Osteocyte (in vitro differentiated cells): ENCODE measurements around the gene RPS6KA1. TPM values are rescaled to one million over a fixed set of nuclear protein-coding genes. Genes with fewer than 3 reads are reported as not detected.

Experiments
- DNase-seq: peaks from one replicate; pipeline ENCODE4 v3.0.0; 2021; ENCODE audit warnings: mixed read lengths; ENCODE audit not compliant: unreplicated experiment; ENCODE audit errors: extremely low spot score
- H3K27ac Mint-ChIP-seq: one replicate; pipeline ENCODE4 v1.8.0; 2021; ENCODE audit warnings: mild to moderate bottlenecking, mixed read lengths; ENCODE audit not compliant: unreplicated experiment
- H3K27me3 Mint-ChIP-seq: one replicate; pipeline ENCODE4 v1.8.0; 2021; ENCODE audit warnings: mixed read lengths; ENCODE audit not compliant: unreplicated experiment
- H3K36me3 Mint-ChIP-seq: one replicate; pipeline ENCODE4 v1.8.0; 2021; ENCODE audit warnings: mixed read lengths; ENCODE audit not compliant: unreplicated experiment
- H3K4me1 Mint-ChIP-seq: one replicate; pipeline ENCODE4 v1.8.0; 2021; ENCODE audit warnings: mixed read lengths; ENCODE audit not compliant: unreplicated experiment
- H3K4me3 Mint-ChIP-seq: one replicate; pipeline ENCODE4 v1.8.0; 2021; ENCODE audit warnings: mild to moderate bottlenecking, moderate library complexity, mixed read lengths; ENCODE audit not compliant: unreplicated experiment
- H3K9me3 Mint-ChIP-seq: one replicate; pipeline ENCODE4 v1.8.0; 2021; ENCODE audit warnings: mixed read lengths; ENCODE audit not compliant: unreplicated experiment
- long read RNA-seq: library from polyadenylated mRNA; unstranded; transcript quantifications from one replicate; pipeline ENCODE4 v2.0.0, GENCODE V29; 2021
- total RNA-seq: library from RNA; stranded (reverse); gene quantifications from 2 replicates; pipeline ENCODE4 v1.2.1, GENCODE V29; 2021
- TF ChIP-seq, protein P1 (sequence below): fragments of 200-600 bp; sonication (generic); IDR thresholded peaks from 2 replicates; pipeline ENCODE4 v1.5.0; 2021; ENCODE audit warnings: antibody characterized with exemption, mild to moderate bottlenecking, moderate library complexity

The RPS6KA1 gene
- total RNA-seq = 4.4 TPM in 2 replicates
- long read RNA-seq, partial matches to known transcripts = 1 of 1 reads
- long read RNA-seq, other reads (novel, unspliced or antisense) = 0 of 1 reads

DNA sequence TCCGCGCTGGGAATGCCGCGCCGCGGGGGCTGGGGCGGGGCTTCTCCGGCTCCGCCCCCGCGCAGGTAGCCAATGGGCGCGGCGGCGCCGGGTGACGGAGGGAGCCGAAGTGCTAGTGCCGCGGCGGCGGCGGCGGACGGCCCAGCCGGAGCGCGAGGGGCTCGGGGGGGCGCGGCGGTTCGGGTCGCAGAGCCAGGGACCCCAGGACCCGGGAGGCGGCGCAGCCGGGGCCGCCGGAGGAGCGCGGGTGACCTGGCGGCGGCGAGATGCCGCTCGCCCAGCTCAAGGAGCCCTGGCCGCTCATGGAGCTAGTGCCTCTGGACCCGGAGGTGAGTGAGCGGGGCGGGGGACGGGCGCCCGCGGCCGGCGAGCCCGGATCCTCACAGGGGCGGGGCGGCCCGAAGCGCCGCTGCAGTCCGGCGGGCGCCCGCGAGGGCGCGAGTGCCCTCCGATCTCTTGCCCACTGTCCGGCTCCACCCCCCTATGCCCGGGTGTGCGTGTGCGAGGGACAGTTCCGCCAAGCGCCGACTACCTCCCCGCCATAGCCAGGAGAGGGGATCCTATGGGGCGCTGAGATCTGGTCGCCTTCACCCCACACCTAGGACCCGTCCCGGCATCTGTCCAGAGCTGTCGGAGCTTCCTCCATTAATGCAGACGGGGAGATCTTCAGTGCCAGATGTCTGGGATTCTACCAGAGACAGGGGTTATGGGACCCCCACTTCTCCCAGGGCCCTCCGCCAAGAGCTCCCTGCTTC lies at the start of gene RPS6KA1:
RPS6KA1 (plus strand) TSS at position 107 of the 755 bp plus-strand sequence; CDS start at position 267, 160 bp downstream.
- DNase-seq = no peak
- H3K36me3 Mint-ChIP-seq = no peaks in the 10 kb centered on the region
- peaks cover 7% of the 10 kb centered on the region for H3K4me1 Mint-ChIP-seq
- TF ChIP-seq, protein P1, sequence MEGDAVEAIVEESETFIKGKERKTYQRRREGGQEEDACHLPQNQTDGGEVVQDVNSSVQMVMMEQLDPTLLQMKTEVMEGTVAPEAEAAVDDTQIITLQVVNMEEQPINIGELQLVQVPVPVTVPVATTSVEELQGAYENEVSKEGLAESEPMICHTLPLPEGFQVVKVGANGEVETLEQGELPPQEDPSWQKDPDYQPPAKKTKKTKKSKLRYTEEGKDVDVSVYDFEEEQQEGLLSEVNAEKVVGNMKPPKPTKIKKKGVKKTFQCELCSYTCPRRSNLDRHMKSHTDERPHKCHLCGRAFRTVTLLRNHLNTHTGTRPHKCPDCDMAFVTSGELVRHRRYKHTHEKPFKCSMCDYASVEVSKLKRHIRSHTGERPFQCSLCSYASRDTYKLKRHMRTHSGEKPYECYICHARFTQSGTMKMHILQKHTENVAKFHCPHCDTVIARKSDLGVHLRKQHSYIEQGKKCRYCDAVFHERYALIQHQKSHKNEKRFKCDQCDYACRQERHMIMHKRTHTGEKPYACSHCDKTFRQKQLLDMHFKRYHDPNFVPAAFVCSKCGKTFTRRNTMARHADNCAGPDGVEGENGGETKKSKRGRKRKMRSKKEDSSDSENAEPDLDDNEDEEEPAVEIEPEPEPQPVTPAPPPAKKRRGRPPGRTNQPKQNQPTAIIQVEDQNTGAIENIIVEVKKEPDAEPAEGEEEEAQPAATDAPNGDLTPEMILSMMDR = no peak
- peak within 1 kb of the TSS; percentile 25 for H3K27ac Mint-ChIP-seq
- peaks cover 3% of the 10 kb centered on the region for H3K27me3 Mint-ChIP-seq
- no peaks in the 10 kb centered on the region for H3K9me3 Mint-ChIP-seq
- peak within 1 kb of the TSS; percentile 79 for H3K4me3 Mint-ChIP-seq

DNA sequence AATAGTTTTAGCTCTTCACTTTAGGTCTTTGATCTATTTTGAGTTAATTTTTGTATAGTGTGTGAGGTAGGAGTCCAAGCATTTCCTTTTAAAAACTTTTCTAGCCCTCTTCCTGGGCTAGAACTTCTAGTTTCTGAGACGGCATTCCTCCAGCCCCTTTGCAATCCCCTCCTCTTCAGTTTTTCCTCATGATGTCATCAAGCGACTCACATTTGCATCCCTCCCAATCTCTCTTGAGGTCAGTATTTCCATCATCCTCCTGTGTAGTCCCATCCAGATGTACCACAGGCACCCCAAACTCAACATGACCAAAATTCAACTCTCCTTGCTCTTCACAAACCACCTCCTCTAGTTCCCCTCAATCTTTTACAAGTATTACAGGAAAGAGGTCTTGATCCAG lies 46.6 kb upstream of the RPS6KA1 start:
- Mint-ChIP-seq H3K27ac (peak overlapping the region; percentile 41), H3K36me3 (peaks cover 4% of the 10 kb centered on the region), H3K4me1 (peaks cover 14% of the 10 kb centered on the region), H3K4me3 (no peak overlapping the region), H3K27me3 (no peaks in the 10 kb centered on the region), H3K9me3 (no peaks in the 10 kb centered on the region)
- DNase-seq = no peak
- TF ChIP-seq, protein P1 = no peak

DNA sequence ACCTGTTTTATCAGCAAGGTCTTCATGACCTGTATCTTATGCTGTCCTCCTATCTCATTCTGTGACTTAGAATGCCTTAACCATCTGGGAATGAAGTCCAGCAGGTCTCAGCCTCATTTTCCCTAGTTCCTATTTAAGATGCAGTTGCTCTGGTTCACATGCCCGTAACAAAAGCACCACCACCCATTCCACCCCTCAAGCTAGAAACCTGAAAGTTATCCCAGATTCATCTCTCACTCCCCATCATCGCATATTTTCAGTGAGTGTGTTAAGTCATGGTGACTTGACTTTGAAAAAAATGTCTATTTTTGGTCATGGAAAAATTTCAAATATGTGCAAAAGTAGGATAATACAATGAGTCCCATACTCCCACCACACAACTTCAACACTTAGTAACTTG lies 45.6 kb upstream of the RPS6KA1 start:
- Mint-ChIP-seq H3K9me3 (no peaks in the 10 kb centered on the region), H3K4me3 (no peak overlapping the region), H3K36me3 (peaks cover 2% of the 10 kb centered on the region), H3K27ac (peak overlapping the region; percentile 36), H3K27me3 (no peaks in the 10 kb centered on the region), H3K4me1 (peaks cover 14% of the 10 kb centered on the region)
- TF ChIP-seq, protein P1 = no peak
- DNase-seq = no peak

DNA sequence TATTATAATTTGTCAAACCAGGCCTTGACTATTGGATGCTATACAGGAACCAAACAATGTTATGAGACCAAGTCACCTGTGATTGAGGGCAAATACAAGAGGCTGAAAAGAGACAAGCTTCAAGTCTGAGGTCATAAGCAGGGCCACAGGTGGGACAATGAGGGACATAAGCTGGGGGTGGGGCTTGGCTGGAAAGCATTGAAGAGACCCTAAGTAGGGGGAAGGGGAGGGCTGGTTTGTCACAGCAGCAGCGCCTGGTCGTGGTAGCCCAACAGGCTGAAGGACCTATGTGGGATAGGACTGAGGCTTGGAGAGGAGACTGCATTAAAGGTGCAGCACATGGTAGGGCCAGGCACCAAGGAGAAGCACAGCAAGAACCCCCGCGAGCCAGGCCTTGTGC lies 39.4 kb upstream of the RPS6KA1 start:
- Mint-ChIP-seq H3K27ac (no peak overlapping the region), H3K4me3 (no peak overlapping the region), H3K27me3 (no peaks in the 10 kb centered on the region), H3K4me1 (no peaks in the 10 kb centered on the region), H3K9me3 (no peaks in the 10 kb centered on the region), H3K36me3 (no peaks in the 10 kb centered on the region)
- no peak for DNase-seq
- TF ChIP-seq, protein P1 = no peak

DNA sequence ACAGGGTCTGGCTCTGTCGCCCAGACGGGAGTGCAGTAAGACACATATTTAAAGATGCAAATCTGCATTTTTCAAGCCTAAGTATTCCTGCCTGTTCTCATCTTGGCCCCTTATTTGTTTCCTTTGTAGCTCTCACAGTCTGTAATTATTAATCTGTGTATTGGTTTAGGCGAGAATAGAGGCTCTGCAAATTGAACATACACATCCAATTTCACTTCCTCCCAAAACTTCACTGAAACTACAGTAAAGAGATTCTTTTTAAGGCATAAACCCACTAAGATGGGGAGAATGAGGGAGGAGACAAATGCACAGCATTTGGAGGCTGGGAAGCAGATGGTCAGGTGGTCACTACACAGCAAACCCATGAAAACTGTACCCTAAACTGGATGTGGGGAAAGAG lies 36.3 kb upstream of the RPS6KA1 start:
- TF ChIP-seq, protein P1 = no peak
- DNase-seq = no peak
- no peaks in the 10 kb centered on the region for H3K27me3 Mint-ChIP-seq
- no peak overlapping the region for H3K27ac Mint-ChIP-seq
- H3K4me1 Mint-ChIP-seq = no peaks in the 10 kb centered on the region
- H3K4me3 Mint-ChIP-seq = no peak overlapping the region
- no peaks in the 10 kb centered on the region for H3K36me3 Mint-ChIP-seq
- no peaks in the 10 kb centered on the region for H3K9me3 Mint-ChIP-seq
